ENCODE measurements around the gene HDAC2.

DNA sequence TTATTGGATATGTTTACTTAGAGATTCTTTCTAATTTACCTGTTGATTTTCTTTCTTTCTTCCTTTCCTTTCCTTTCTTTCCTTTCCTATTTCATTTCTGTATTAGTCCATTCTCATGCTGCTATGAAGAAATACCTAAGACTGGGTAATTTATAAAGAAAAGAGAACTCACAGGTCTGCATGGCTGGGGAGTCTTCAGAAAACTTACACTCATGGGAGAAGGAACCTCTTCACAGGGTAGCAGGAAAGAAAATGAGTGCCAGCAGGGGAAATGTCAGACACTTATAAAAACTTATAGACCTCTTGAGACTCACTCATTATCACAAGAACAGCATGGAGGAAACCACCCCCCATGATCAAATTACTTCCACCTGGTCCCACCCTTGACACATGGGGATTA is 40.8 kb downstream of the HDAC2 start:
- TF ChIP-seq, protein P1, sequence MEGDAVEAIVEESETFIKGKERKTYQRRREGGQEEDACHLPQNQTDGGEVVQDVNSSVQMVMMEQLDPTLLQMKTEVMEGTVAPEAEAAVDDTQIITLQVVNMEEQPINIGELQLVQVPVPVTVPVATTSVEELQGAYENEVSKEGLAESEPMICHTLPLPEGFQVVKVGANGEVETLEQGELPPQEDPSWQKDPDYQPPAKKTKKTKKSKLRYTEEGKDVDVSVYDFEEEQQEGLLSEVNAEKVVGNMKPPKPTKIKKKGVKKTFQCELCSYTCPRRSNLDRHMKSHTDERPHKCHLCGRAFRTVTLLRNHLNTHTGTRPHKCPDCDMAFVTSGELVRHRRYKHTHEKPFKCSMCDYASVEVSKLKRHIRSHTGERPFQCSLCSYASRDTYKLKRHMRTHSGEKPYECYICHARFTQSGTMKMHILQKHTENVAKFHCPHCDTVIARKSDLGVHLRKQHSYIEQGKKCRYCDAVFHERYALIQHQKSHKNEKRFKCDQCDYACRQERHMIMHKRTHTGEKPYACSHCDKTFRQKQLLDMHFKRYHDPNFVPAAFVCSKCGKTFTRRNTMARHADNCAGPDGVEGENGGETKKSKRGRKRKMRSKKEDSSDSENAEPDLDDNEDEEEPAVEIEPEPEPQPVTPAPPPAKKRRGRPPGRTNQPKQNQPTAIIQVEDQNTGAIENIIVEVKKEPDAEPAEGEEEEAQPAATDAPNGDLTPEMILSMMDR (IDR thresholded peaks at IDR 0.05 in 4 of 5, conservative IDR thresholded peaks at IDR 0.05 in 1 of 5): no peak
- TF ChIP-seq POLR2A (IDR thresholded peaks at IDR 0.05): no peak

Data from gastrocnemius medialis (tissue), 4 donors.